Peyer's patch (tissue), 4 donors: ENCODE results near the gene HMCN1. TPM values are rescaled to one million over a fixed set of nuclear protein-coding genes. Genes with fewer than 3 reads are reported as not detected.

Source experiments
- DNase-seq, 3 donors: peaks; one replicate each; pipeline ENCODE4 v3.0.0-alpha.2; 2017 to 2019
- H3K27ac ChIP-seq, 4 donors: fragments of 200-600 bp; sonication (generic); one replicate each; pipeline ENCODE4 v1.5.1; 2016 to 2019
- H3K27me3 ChIP-seq, 2 donors: fragments of 200-600 bp; sonication (generic); one replicate each; pipeline ENCODE4 v1.5.1; 2019
- H3K36me3 ChIP-seq, 3 donors: fragments of 200-600 bp; sonication (generic); one replicate each; pipeline ENCODE4 v1.5.1; 2016 to 2019
- H3K4me1 ChIP-seq, 4 donors: fragments of 200-600 bp; sonication (generic); one replicate each; pipeline ENCODE4 v1.5.1; 2016 to 2019
- H3K4me3 ChIP-seq, 4 donors: fragments of 200-600 bp; sonication (generic); 1 replicate in 3 of 4; 2 replicates in 1 of 4; pipeline ENCODE4 v1.5.1; 2016 to 2019; ENCODE audit warnings: mild to moderate bottlenecking in 1 of 4
- H3K9me3 ChIP-seq, 4 donors: fragments of 200-600 bp; sonication (generic); one replicate each; pipeline ENCODE4 v1.5.1; 2016 to 2019; ENCODE audit warnings: mild to moderate bottlenecking in 1 of 4
- CTCF ChIP-seq, 6 experiments: fragments of 450-650 bp in 4 of 6; fragments of 200-600 bp in 2 of 6; sonication (generic) in 1 of 6; IDR thresholded peaks; one replicate each; pipeline ENCODE4 v1.5.1; 2017 to 2019; ENCODE audit warnings: antibody characterized with exemption in 6 of 6, mild to moderate bottlenecking in 3 of 6, moderate library complexity in 1 of 6
- POLR2A ChIP-seq, 2 donors: fragments of 450-650 bp; IDR thresholded peaks; one replicate each; pipeline ENCODE4 v1.5.1; 2017; ENCODE audit warnings: antibody characterized with exemption in 2 of 2, mild to moderate bottlenecking in 2 of 2, moderate library complexity in 2 of 2
- total RNA-seq, 4 donors: library from RNA; depleted of rRNA; stranded (reverse); fragments of >200 nt; gene quantifications; one replicate each; pipeline ENCODE4 v1.1.0, GENCODE V29; 2016

HMCN1 gene
- total RNA-seq, 4 donors from 2014 or later: 1.5 to 18.2 (median 7.1) TPM

DNA sequence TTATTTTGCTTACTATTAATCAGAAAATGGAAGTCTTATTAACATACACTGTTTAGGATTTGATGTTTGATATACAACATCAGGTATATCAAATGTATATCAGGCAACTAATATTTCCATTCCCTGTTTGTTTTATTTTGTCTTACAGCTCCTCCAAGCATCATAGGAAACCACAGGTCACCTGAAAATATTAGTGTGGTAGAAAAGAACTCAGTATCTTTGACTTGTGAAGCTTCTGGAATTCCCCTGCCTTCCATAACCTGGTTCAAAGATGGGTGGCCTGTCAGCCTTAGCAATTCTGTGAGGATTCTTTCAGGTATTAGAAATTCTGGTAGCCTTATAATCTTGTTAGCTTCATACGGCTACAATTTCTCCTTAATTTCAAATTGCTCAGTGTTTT lies 322.9 kb downstream of the HMCN1 start:
- Histone ChIP-seq H3K36me3 (no peaks in the 10 kb centered on the region), H3K9me3 (no peaks in the 10 kb centered on the region), H3K27ac (no peak overlapping the region), H3K4me3 (no peak overlapping the region), H3K4me1 (no peaks in the 10 kb centered on the region), H3K27me3 (no peaks in the 10 kb centered on the region)
- TF ChIP-seq POLR2A (IDR thresholded peaks at IDR 0.05) (no peak), CTCF (IDR thresholded peaks at IDR 0.05) (no peak)
- DNase-seq: no peak

DNA sequence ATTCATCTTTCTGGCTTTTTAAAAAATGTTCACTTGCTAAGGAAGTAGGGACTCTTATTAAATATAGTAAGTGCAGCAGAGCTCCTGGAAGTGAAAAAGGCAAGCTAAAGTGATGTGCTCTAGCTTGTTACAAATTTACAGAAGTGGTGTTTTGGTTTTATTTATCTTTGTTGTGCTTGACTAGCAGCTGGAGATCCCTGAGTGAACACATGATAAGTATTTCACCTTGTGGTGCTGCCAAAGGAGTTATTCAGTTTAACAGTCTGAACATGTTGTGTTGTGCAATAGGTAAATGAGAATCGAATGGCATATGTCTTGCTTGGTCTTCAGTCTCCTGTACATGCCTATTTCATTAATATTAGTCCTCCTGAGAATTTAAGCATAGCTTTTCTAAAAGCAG lies 325.1 kb downstream of the HMCN1 start:
- no peaks in the 10 kb centered on the region for H3K36me3 ChIP-seq
- no peaks in the 10 kb centered on the region for H3K9me3 ChIP-seq
- DNase-seq: no peak
- H3K4me3 ChIP-seq: no peak overlapping the region
- H3K27ac ChIP-seq: no peak overlapping the region
- H3K27me3 ChIP-seq: no peaks in the 10 kb centered on the region
- no peaks in the 10 kb centered on the region for H3K4me1 ChIP-seq
- TF ChIP-seq CTCF (IDR thresholded peaks at IDR 0.05) (no peak), POLR2A (IDR thresholded peaks at IDR 0.05) (no peak)

DNA sequence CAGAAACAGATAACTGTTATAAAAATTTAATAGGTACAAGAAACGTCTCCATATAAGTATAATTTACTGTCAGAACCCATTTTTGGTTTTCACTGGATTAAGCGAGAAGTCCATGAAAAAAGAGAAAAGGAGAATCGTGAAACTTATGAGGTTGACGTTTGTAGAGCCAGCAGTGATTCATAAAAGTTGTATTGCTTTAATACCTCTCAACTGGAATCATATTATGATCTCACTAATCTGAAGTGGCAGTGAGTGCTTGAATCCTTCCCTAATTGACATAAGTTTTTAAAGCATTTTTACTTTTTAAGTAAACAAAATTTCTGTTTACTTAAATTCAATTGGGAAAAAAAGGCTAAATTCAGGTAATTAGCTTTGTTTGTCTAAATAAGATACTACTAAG lies 325.6 kb downstream of the HMCN1 start:
- DNase-seq: no peak
- H3K27ac ChIP-seq: no peak overlapping the region
- no peak for TF ChIP-seq CTCF (IDR thresholded peaks at IDR 0.05)
- no peak for TF ChIP-seq POLR2A (IDR thresholded peaks at IDR 0.05)

GRCh38 chr1:186060226-186060625 lies 326.0 kb downstream of the HMCN1 start:
- Histone ChIP-seq H3K36me3 (no peaks in the 10 kb centered on the region), H3K27me3 (no peaks in the 10 kb centered on the region), H3K27ac (no peak overlapping the region), H3K9me3 (no peaks in the 10 kb centered on the region), H3K4me3 (no peak overlapping the region), H3K4me1 (no peaks in the 10 kb centered on the region)
- DNase-seq: no peak
- TF ChIP-seq CTCF (IDR thresholded peaks at IDR 0.05) (no peak), POLR2A (IDR thresholded peaks at IDR 0.05) (no peak)

More for the DNA sequence above, 325.6 kb downstream of the HMCN1 start:
- no peaks in the 10 kb centered on the region for H3K4me1 ChIP-seq
- no peak overlapping the region for H3K4me3 ChIP-seq
- H3K36me3 ChIP-seq: no peaks in the 10 kb centered on the region
- no peaks in the 10 kb centered on the region for H3K27me3 ChIP-seq
- H3K9me3 ChIP-seq: no peaks in the 10 kb centered on the region

- TF ChIP-seq POLR2A (IDR thresholded peaks at IDR 0.05) (no peak), CTCF (IDR thresholded peaks at IDR 0.05) (no peak)
- no peaks in the 10 kb centered on the region for H3K36me3 ChIP-seq
- no peak overlapping the region for H3K27ac ChIP-seq
- DNase-seq: no peak
- H3K27me3 ChIP-seq: no peaks in the 10 kb centered on the region
- H3K9me3 ChIP-seq: no peaks in the 10 kb centered on the region
- no peaks in the 10 kb centered on the region for H3K4me1 ChIP-seq
- H3K4me3 ChIP-seq: no peak overlapping the region
Observed at GRCh38 chr1:186063091-186063657, 329.0 kb downstream of the HMCN1 start.

DNA sequence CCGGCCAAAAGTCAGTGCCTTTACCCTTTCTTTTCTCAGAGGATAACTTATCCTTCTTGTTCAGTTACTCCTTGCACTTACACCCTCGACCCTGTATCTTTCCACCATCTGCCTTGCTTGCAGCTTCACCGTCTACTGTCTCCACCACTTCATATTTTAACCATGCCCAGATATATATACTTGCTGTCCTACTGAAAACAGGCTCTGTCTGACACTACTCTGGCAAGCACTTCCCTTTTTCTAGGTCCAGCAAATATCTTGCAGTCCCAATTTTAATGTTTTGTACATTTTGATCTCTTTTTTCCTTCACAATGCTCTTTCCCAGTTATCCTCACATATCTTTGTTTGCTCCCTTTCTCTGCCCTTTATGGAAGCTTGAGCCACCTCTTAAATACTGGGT lies 332.2 kb downstream of the HMCN1 start:
- no peak overlapping the region for H3K27ac ChIP-seq
- H3K36me3 ChIP-seq: no peaks in the 10 kb centered on the region
- H3K9me3 ChIP-seq: no peaks in the 10 kb centered on the region
- no peak for DNase-seq
- no peaks in the 10 kb centered on the region for H3K27me3 ChIP-seq
- TF ChIP-seq CTCF (IDR thresholded peaks at IDR 0.05) (no peak), POLR2A (IDR thresholded peaks at IDR 0.05) (no peak)
- no peak overlapping the region for H3K4me3 ChIP-seq
- no peaks in the 10 kb centered on the region for H3K4me1 ChIP-seq
